OCI-LY3 (cell line): ENCODE data around the gene EFNA3.

ENCODE experiments used
- H2AFZ ChIP-seq: fragments of 200-600, 300-600 bp; shearing (Covaris generic); 2 replicates; pipeline ENCODE4 v1.6.0; 2014; ENCODE audit warnings: antibody characterized with exemption, low read depth, low read length
- H3K27ac ChIP-seq: fragments of 200-600, 300-600 bp; sonication (generic); 2 replicates; pipeline ENCODE4 v1.5.1; 2014; ENCODE audit warnings: mild to moderate bottlenecking, low read length, moderate library complexity, mixed read lengths
- H3K27me3 ChIP-seq: fragments of 200-600, 300-600 bp; sonication (generic); 2 replicates; pipeline ENCODE4 v1.6.1; 2014; ENCODE audit warnings: low read depth, low read length, mixed read lengths
- H3K36me3 ChIP-seq: fragments of 200-600, 300-600 bp; sonication (generic); replicated peaks from 2 replicates; pipeline ENCODE3; 2014; ENCODE audit warnings: low read depth, low read length, mixed read lengths
- H3K4me1 ChIP-seq: fragments of 300-600, 200-600 bp; sonication (generic); 2 replicates; pipeline ENCODE4 v1.6.1; 2014; ENCODE audit warnings: low read length, mixed read lengths
- H3K4me2 ChIP-seq: fragments of 200-600, 300-600 bp; sonication (generic); 2 replicates; pipeline ENCODE4 v1.6.1; 2014; ENCODE audit warnings: low read length, mixed read lengths
- H3K4me3 ChIP-seq: fragments of 300-600, 200-600 bp; sonication (generic); 2 replicates; pipeline ENCODE4 v1.5.1; 2014; ENCODE audit warnings: antibody characterized with exemption, mild to moderate bottlenecking, low read length, moderate library complexity
- H3K79me2 ChIP-seq: fragments of 300-600, 200-600 bp; shearing (Covaris generic); 2 replicates; pipeline ENCODE4 v1.6.1; 2014; ENCODE audit warnings: mild to moderate bottlenecking, low read length, mixed read lengths
- H3K9ac ChIP-seq: fragments of 300-600, 200-600 bp; shearing (Covaris generic); 2 replicates; pipeline ENCODE4 v1.6.0; 2014; ENCODE audit warnings: mild to moderate bottlenecking, low read length, moderate library complexity
- H3K9me3 ChIP-seq: fragments of 200-600, 300-600 bp; shearing (Covaris generic); 2 replicates; pipeline ENCODE4 v1.6.1; 2014; ENCODE audit warnings: low read length, mixed read lengths; ENCODE audit not compliant: insufficient read depth
- H4K20me1 ChIP-seq: fragments of 200-600, 300-600 bp; sonication (generic); 2 replicates; pipeline ENCODE4 v1.6.1; 2016; ENCODE audit warnings: low read length, mixed read lengths; ENCODE audit not compliant: insufficient read depth
- CTCF ChIP-seq: fragments of 200-600, 300-600 bp; sonication (generic); IDR thresholded peaks from 2 replicates; pipeline ENCODE4 v1.5.1; 2014; ENCODE audit warnings: antibody characterized with exemption, low read length, low read depth
- EZH2phosphoT487 ChIP-seq: fragments of 200-600 bp; shearing (Covaris generic); IDR thresholded peaks from 2 replicates; pipeline ENCODE4 v1.6.1; 2018; ENCODE audit warnings: antibody characterized with exemption, mixed run types, low read depth

The EFNA3 gene

GRCh38 chr1:155080312-155081228 lies 1.9 kb downstream of the EFNA3 start:
- H3K9ac ChIP-seq = peak overlapping the region; percentile 57
- TF ChIP-seq EZH2phosphoT487 = no peak
- TF ChIP-seq CTCF = no peak
- H3K4me3 ChIP-seq = peak overlapping the region; percentile 77
- no peak overlapping the region; the same call in 1 of the 2 replicates for H2AFZ ChIP-seq
- peaks cover 35% of the 10 kb centered on the region for H3K4me1 ChIP-seq
- peak overlapping the region; percentile 76 for H3K4me2 ChIP-seq
- H4K20me1 ChIP-seq = no peaks in the 10 kb centered on the region
- no peak overlapping the region for H3K27ac ChIP-seq
- H3K79me2 ChIP-seq = no peaks in the 10 kb centered on the region
- no peaks in the 10 kb centered on the region for H3K9me3 ChIP-seq
- no peaks in the 10 kb centered on the region for H3K36me3 ChIP-seq
- peaks cover 21% of the 10 kb centered on the region for H3K27me3 ChIP-seq

GRCh38 chr1:155081472-155082300 lies 3.0 kb downstream of the EFNA3 start:
- H3K27ac ChIP-seq = no peak overlapping the region
- H3K36me3 ChIP-seq = peaks cover under 1% of the 10 kb centered on the region
- peaks cover 35% of the 10 kb centered on the region for H3K4me1 ChIP-seq
- H3K9ac ChIP-seq = peak overlapping the region; percentile 57; the same call in 1 of the 2 replicates
- no peaks in the 10 kb centered on the region for H4K20me1 ChIP-seq
- H3K79me2 ChIP-seq = no peaks in the 10 kb centered on the region
- no peak for TF ChIP-seq EZH2phosphoT487
- TF ChIP-seq CTCF = no peak
- no peaks in the 10 kb centered on the region for H3K9me3 ChIP-seq
- peaks cover 21% of the 10 kb centered on the region for H3K27me3 ChIP-seq
- H3K4me2 ChIP-seq = peak overlapping the region; percentile 76
- H2AFZ ChIP-seq = no peak overlapping the region; the same call in 1 of the 2 replicates
- peak overlapping the region; percentile 77 for H3K4me3 ChIP-seq

- Histone ChIP-seq H2AFZ (no peak overlapping the region), H3K27ac (no peak overlapping the region), H3K4me1 (peaks cover 37% of the 10 kb centered on the region), H3K9ac (no peak overlapping the region), H3K4me2 (no peak overlapping the region), H3K36me3 (peaks cover 3% of the 10 kb centered on the region), H3K4me3 (no peak overlapping the region), H4K20me1 (no peaks in the 10 kb centered on the region), H3K27me3 (peaks cover 21% of the 10 kb centered on the region), H3K9me3 (no peaks in the 10 kb centered on the region), H3K79me2 (no peaks in the 10 kb centered on the region)
- no peak for TF ChIP-seq EZH2phosphoT487
- no peak for TF ChIP-seq CTCF
These were observed 3.8 kb downstream of the EFNA3 start for GRCh38 chr1:155082301-155083051.
